GM12891 (cell line): ENCODE measurements around the gene GJA10.

Source experiments
- POLR2A ChIP-seq: IDR thresholded peaks from 2 replicates; pipeline ENCODE4 v1.6.1; 2011; ENCODE audit warnings: low read depth, low read length, control low read depth
- POLR2AphosphoS5 ChIP-seq: IDR thresholded peaks from 2 replicates; pipeline ENCODE4 v1.6.1; 2011; ENCODE audit warnings: low read depth, low read length, control low read depth
- SPI1 ChIP-seq: IDR thresholded peaks from 2 replicates; pipeline ENCODE4 v1.6.1; 2011; ENCODE audit warnings: low read depth, low read length, control low read depth
- TAF1 ChIP-seq: IDR thresholded peaks from 2 replicates; pipeline ENCODE4 v1.6.1; 2011; ENCODE audit warnings: low read depth, low read length, control low read depth

DNA sequence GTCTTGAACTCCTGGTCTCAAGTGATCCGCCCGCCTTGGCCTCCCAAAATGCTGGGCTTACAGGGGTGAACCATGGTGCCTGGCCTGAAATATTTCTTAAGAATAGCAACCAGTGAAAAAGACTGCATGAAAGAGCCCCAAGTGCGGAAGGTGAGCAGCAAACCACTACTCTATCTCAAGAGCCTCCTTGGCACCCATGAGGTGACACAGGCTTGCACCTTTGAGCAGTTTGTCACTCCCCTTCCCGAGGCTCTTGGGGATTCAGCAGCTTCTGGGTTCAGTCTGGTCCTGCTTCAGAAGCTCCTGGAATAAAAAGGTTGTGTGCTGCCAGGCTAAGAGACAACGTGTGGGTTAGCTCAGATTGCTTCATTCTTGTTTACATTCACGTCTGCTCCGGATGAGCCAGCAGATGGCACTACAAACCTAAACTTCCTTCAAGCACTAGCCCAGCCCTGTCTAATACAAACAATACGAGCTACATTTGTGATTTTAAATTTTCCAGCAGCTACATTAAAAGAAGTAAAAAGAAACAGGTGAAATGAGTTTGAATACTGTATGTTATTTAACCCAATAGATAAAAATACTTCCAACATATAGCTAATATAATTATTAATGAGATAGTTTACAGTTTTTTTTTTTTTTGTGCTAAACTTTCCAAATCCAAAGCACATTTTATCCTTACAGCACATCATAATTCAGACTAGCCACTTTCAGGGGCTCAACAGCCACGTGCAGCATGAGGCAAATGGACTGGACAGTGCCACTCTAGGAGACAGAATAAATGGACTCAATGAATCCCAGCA lies 46.2 kb downstream of the GJA10 start:
- no peak for TF ChIP-seq SPI1
- no peak for TF ChIP-seq POLR2A
- TF ChIP-seq POLR2AphosphoS5: no peak
- TF ChIP-seq TAF1: no peak
